ENCODE results near the gene VPS9D1. TPM values are rescaled to one million over a fixed set of nuclear protein-coding genes. Genes with fewer than 3 reads are reported as not detected.

Gene VPS9D1
- total and polyA plus RNA-seq, 2 of the 4 experiments (the other 2 are of a cell fraction): 1.8 to 20.3 TPM

GRCh38 chr16:89707695-89708094 lies 13.0 kb downstream of the VPS9D1 start:
- WGBS, 2 experiments (ENCODE audit: extremely low coverage in 2 of 2, insufficient read length in 1 of 2): 93% methylated on average over 5 of the region's 9 CpGs; no CpG with 5 or more reads in 1 of the 2 experiments

More at GRCh38 chr16:89707695-89708094, 13.0 kb downstream of the VPS9D1 start:
- CTCF ChIA-PET: no interaction called here
- Histone ChIP-seq H4K8ac (ENCODE audit: low read depth in 2 of 2, low read length in 2 of 2) (no peak overlapping the region), H4K91ac (ENCODE audit: insufficient read depth, low read depth, low read length) (no peak overlapping the region), H3K23ac (ENCODE audit: low read depth, low read length) (no peak overlapping the region), H3K9me3 (ENCODE audit: control insufficient read depth, insufficient read depth, low read length) (no peaks in the 10 kb centered on the region), H3K18ac (ENCODE audit: low read depth, low read length) (no peak overlapping the region), H3K9me1 (ENCODE audit: insufficient read depth, low read length) (no peaks in the 10 kb centered on the region), H3K27ac (ENCODE audit: insufficient read depth, low read length) (no peak overlapping the region), H3K4ac (ENCODE audit: low read depth, low read length) (no peak overlapping the region), H2BK20ac (ENCODE audit: low read depth, low read length) (no peak overlapping the region), H2BK5ac (ENCODE audit: low read depth, low read length, poor library complexity, severe bottlenecking) (no peak overlapping the region), H2AFZ (replicated peaks; ENCODE audit: low read length, poor library complexity) (no peak overlapping the region), H2BK120ac (ENCODE audit: low read depth, low read length) (no peak overlapping the region), H3K14ac (replicated peaks; ENCODE audit: low read depth, low read length) (no peak overlapping the region), H4K20me1 (ENCODE audit: insufficient read depth, low read length) (no peaks in the 10 kb centered on the region; the same call in 1 of the 2 replicates), H3K4me1 (ENCODE audit: control insufficient read depth, insufficient read depth, low read length) (peaks cover 6% of the 10 kb centered on the region), H3K4me3 (ENCODE audit: insufficient read depth, low read depth, low read length) (no peak overlapping the region), H2AK5ac (ENCODE audit: low read depth, low read length) (no peak overlapping the region), H2AK9ac (replicated peaks; ENCODE audit: low read depth, low read length, poor library complexity) (peak overlapping the region; percentile 50), H3K36me3 (ENCODE audit: control insufficient read depth, insufficient read depth, low read length) (peaks cover 15% of the 10 kb centered on the region; the same call in 1 of the 2 replicates), H2BK15ac (ENCODE audit: low read depth, low read length) (no peak overlapping the region), H3K4me2 (ENCODE audit: low read depth, low read length) (no peak overlapping the region), H3K27me3 (ENCODE audit: control insufficient read depth, insufficient read depth, low read length) (no peaks in the 10 kb centered on the region), H3K56ac (ENCODE audit: extremely low read depth, insufficient read depth, low read length) (no peak overlapping the region), H4K5ac (ENCODE audit: low read depth, low read length) (no peak overlapping the region), H3K79me1 (ENCODE audit: low read depth in 1 of 2, low read length in 2 of 2) (no peaks in the 10 kb centered on the region), H3K9ac (ENCODE audit: low read depth, low read length) (no peak overlapping the region)
- TF ChIP-seq FOS (IDR thresholded peaks at IDR 0.05; ENCODE audit: low read depth, low read length): no peak
- TF ChIP-seq BHLHE40 (IDR thresholded peaks at IDR 0.05; ENCODE audit: low read depth, low read length): no peak
- TF ChIP-seq CEBPB (IDR thresholded peaks at IDR 0.05; ENCODE audit: low read depth, low read length): no peak
- no peak for TF ChIP-seq CHD1 (IDR thresholded peaks at IDR 0.05; ENCODE audit: low read depth, low read length)
- no peak for TF ChIP-seq ELK1 (IDR thresholded peaks at IDR 0.05; ENCODE audit: borderline replicate concordance, low read depth, low read length)
- no peak for TF ChIP-seq CTCF (conservative IDR thresholded peaks at IDR 0.05; ENCODE audit: low read depth, low read length)
- no peak for TF ChIP-seq MAFK (IDR thresholded peaks at IDR 0.05; ENCODE audit: low read depth, low read length)
- no peak for TF ChIP-seq MAZ (IDR thresholded peaks at IDR 0.05; ENCODE audit: borderline replicate concordance, low read depth, low read length)
- TF ChIP-seq POLR2A (IDR thresholded peaks at IDR 0.05; ENCODE audit: low read depth, low read length): no peak
- TF ChIP-seq USF2 (IDR thresholded peaks at IDR 0.05; ENCODE audit: low read depth, low read length): no peak
- no peak for TF ChIP-seq SMC3 (IDR thresholded peaks at IDR 0.05; ENCODE audit: low read depth, low read length)
- TF ChIP-seq RCOR1 (IDR thresholded peaks at IDR 0.05; ENCODE audit: insufficient replicate concordance, low read length): no peak
- no peak for TF ChIP-seq RFX5 (IDR thresholded peaks at IDR 0.05; ENCODE audit: low read depth, low read length)
- no peak for TF ChIP-seq NFE2L2 (IDR thresholded peaks at IDR 0.05; ENCODE audit: low read depth, low read length)
- TF ChIP-seq MXI1 (IDR thresholded peaks at IDR 0.05; ENCODE audit: borderline replicate concordance, low read depth, low read length): no peak
- no peak for TF ChIP-seq RAD21 (IDR thresholded peaks at IDR 0.05; ENCODE audit: low read length)
- no TSS peak for BruUV-seq (replicated peaks)
- dilution Hi-C loops (cut with HindIII; ENCODE audit: low sequenced_read_pairs, unreplicated experiment): no loop called here
- intact Hi-C loops (cut with micrococcal nuclease): no loop called here
- DNase-seq (no peak), ATAC-seq (ENCODE audit: low read depth) (no peak)
- in situ Hi-C loops (cut with MboI; ENCODE audit: low sequenced_read_pairs): no loop called here
- POLR2A ChIA-PET (ENCODE audit: unreplicated experiment): no interaction called here

Data from IMR-90 (cell line).